ENCODE results near the gene ADAM17.

The ADAM17 gene

GRCh38 chr2:9465170-9465569 is 90.5 kb downstream of the ADAM17 start:
- no peak for DNase-seq

GRCh38 chr2:9463698-9464034 is 92.0 kb downstream of the ADAM17 start:
- no peak for DNase-seq

- DNase-seq: no peak
Measured at GRCh38 chr2:9462886-9463697, 92.5 kb downstream of the ADAM17 start.

- DNase-seq: no peak
Measured at GRCh38 chr2:9462313-9462712, 93.3 kb downstream of the ADAM17 start.

GRCh38 chr2:9461079-9461478 is 94.6 kb downstream of the ADAM17 start:
- DNase-seq: no peak

GRCh38 chr2:9460441-9461017 is 95.1 kb downstream of the ADAM17 start:
- no peak for DNase-seq

GRCh38 chr2:9451231-9451630 is 104.4 kb downstream of the ADAM17 start:
- DNase-seq: no peak

- no peak for DNase-seq
Measured at GRCh38 chr2:9445089-9445488, 110.5 kb downstream of the ADAM17 start.

- DNase-seq: no peak
Measured at GRCh38 chr2:9443526-9443925, 112.1 kb downstream of the ADAM17 start.

GRCh38 chr2:9441556-9441955 is 114.1 kb downstream of the ADAM17 start:
- DNase-seq: no peak

GRCh38 chr2:9440058-9440727 is 115.4 kb downstream of the ADAM17 start:
- no peak for DNase-seq

GRCh38 chr2:9439536-9439935 is 116.1 kb downstream of the ADAM17 start:
- no peak for DNase-seq

Measured in CD4-positive, alpha-beta T cell treated with Interleukin-17A for 4 hours (primary cell).